ENCODE data around the gene TMOD3. TPM values are rescaled to one million over a fixed set of nuclear protein-coding genes. Genes with fewer than 3 reads are reported as not detected.

TMOD3 gene
- total and polyA plus RNA-seq, 2 of the 8 experiments (the other 6 are each of a cell fraction or from before 2014, with no cell fraction given), result 3.9 to 29.0 TPM

GRCh38 chr15:51856714-51857380 lies 27.4 kb downstream of the TMOD3 start:
- Histone ChIP-seq H4K20me1 (replicated peaks in 1 of 2; ENCODE audit: control insufficient read depth in 1 of 2, insufficient read depth in 2 of 2, low read length in 2 of 2) (peaks cover 0 to 4% of the 10 kb centered on the region in 2 experiments), H3K79me1 (ENCODE audit: low read depth, low read length) (no peaks in the 10 kb centered on the region), H3K4me2 (ENCODE audit: insufficient read depth in 1 of 2, low read depth in 2 of 2, low read length in 2 of 2) (no peak overlapping the region), H3K23ac (ENCODE audit: insufficient read length) (no peak overlapping the region), H2BK5ac (ENCODE audit: low read depth, low read length) (no peak overlapping the region), H3K9ac (replicated peaks in 1 of 4; ENCODE audit: extremely low read depth in 1 of 4, low read depth in 3 of 4, low read length in 3 of 4) (no peak overlapping the region), H3K36me3 (ENCODE audit: control insufficient read depth in 2 of 4, insufficient read depth in 4 of 4, low read length in 3 of 4) (no peaks in the 10 kb centered on the region), H3K56ac (replicated peaks; ENCODE audit: insufficient read length, low read depth, low read length) (no peak overlapping the region), H2BK15ac (ENCODE audit: low read length) (no peak overlapping the region), H2BK12ac (ENCODE audit: low read depth, low read length) (no peak overlapping the region), H3K9me3 (ENCODE audit: insufficient read depth in 2 of 2, low read depth in 1 of 2, low read length in 1 of 2) (no peaks in the 10 kb centered on the region), H3K27me3 (replicated peaks in 1 of 4; ENCODE audit: control insufficient read depth in 3 of 4, extremely low read depth in 1 of 4, insufficient read depth in 3 of 4, low read length in 3 of 4) (no peaks in the 10 kb centered on the region), H4K91ac (replicated peaks; ENCODE audit: insufficient read length, low read length) (no peak overlapping the region), H3K14ac (ENCODE audit: insufficient read length) (no peak overlapping the region), H3K23me2 (ENCODE audit: low read depth, low read length) (no peaks in the 10 kb centered on the region), H3K79me2 (ENCODE audit: control insufficient read depth in 1 of 2, insufficient read depth in 2 of 2, low read length in 2 of 2) (peaks cover 0 to 7% of the 10 kb centered on the region in 2 experiments; a peak in 2 of 4 replicates), H3K4me1 (replicated peaks in 1 of 4; ENCODE audit: control insufficient read depth in 3 of 4, insufficient read depth in 4 of 4, low read length in 3 of 4) (peaks cover 6 to 15% (median 10%) of the 10 kb centered on the region in 4 experiments; a peak in 6 of 7 replicates), H3K27ac (ENCODE audit: low read depth, low read length) (no peak overlapping the region), H4K8ac (ENCODE audit: extremely low read depth, insufficient read depth, low read length) (no peak overlapping the region), H2AK5ac (ENCODE audit: low read depth, low read length) (no peak overlapping the region), H3K18ac (ENCODE audit: extremely low read depth, low read length) (no peak overlapping the region), H3K4me3 (ENCODE audit: extremely low read depth in 1 of 4, insufficient read depth in 2 of 4, low read depth in 3 of 4, low read length in 4 of 4) (no peak overlapping the region), H3K4ac (replicated peaks; ENCODE audit: insufficient read length, low read depth, low read length) (no peak overlapping the region), H4K5ac (ENCODE audit: insufficient read length, low read depth, low read length) (no peak overlapping the region), H2AFZ (ENCODE audit: low read length) (no peak overlapping the region), H2BK20ac (ENCODE audit: low read length) (no peak overlapping the region), H2BK120ac (replicated peaks; ENCODE audit: low read depth, low read length) (no peak overlapping the region)
- TF ChIP-seq CHD1 (IDR thresholded peaks at IDR 0.05; ENCODE audit: low read depth, low read length) (no peak), CHD2 (IDR thresholded peaks at IDR 0.05; ENCODE audit: low read length) (no peak), BACH1 (IDR thresholded peaks at IDR 0.05; ENCODE audit: low read length) (no peak), YY1 (IDR thresholded peaks at IDR 0.05; ENCODE audit: low read depth, low read length) (no peak)
- TF ChIP-seq, protein P1, sequence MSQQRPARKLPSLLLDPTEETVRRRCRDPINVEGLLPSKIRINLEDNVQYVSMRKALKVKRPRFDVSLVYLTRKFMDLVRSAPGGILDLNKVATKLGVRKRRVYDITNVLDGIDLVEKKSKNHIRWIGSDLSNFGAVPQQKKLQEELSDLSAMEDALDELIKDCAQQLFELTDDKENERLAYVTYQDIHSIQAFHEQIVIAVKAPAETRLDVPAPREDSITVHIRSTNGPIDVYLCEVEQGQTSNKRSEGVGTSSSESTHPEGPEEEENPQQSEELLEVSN (IDR thresholded peaks at IDR 0.05), result no peak
- POLR2A ChIA-PET (ENCODE audit: partially characterized antibody), result interaction anchor here (1.4 kb wide), 1 partner anchor 79 kb away, joined by 3 read pairs; no protein-coding TSS in a partner anchor
- WGBS, 2 experiments (ENCODE audit: extremely low coverage in 1 of 2, insufficient coverage in 1 of 2, insufficient read length in 1 of 2, insufficient replicate concordance in 2 of 2, low coverage in 1 of 2, low lambda C conversion rate in 2 of 2, missing lambda C conversion rate in 1 of 2), result 76% methylated on average over 5 of the region's 5 CpGs; no CpG with 5 or more reads in 1 of the 2 experiments
- CTCF ChIA-PET (ENCODE audit: partially characterized antibody), result interaction anchor here (1.0 kb wide), 1 partner anchor 48 kb away, joined by 4 read pairs; no protein-coding TSS in a partner anchor
- FAIRE-seq (no peak), DNase-seq (ENCODE audit: low read depth in 1 of 2, low spot score in 2 of 2) (no peak)
